ENCODE results near the gene PPP1R14B. TPM values are rescaled to one million over a fixed set of nuclear protein-coding genes. Genes with fewer than 3 reads are reported as not detected.

PPP1R14B gene
- total RNA-seq, 2 experiments from 2014 or later = 96.9 to 105 TPM

- Mint-ChIP-seq H3K4me3 (no peak overlapping the region), H3K27ac (no peak overlapping the region), H3K27me3 (no peaks in the 10 kb centered on the region), H3K9me3 (no peaks in the 10 kb centered on the region), H3K36me3 (ENCODE audit: low read depth) (peaks cover 19% of the 10 kb centered on the region), H3K4me1 (peaks cover 47% of the 10 kb centered on the region)
- ChIA-PET CTCF (interaction anchor here (2.0 kb wide), 1 partner anchor 62 kb away, joined by 5 read pairs; no protein-coding TSS in a partner anchor), POLR2A (interaction anchor here (1.8 to 4.8 kb wide), 3 partner anchors 14 to 33 kb away, joined by 4 to 45 read pairs (median 19); partner anchors contain the start of genes FERMT3, NUDT22 and TRPT1)
- DNase-seq = no peak
Observed at GRCh38 chr11:64238999-64239398, 7.7 kb downstream of the PPP1R14B start.

- POLR2A ChIA-PET = interaction anchor here (1.5 to 4.8 kb wide), 4 partner anchors 12 to 34 kb away, joined by 4 to 45 read pairs (median 14); partner anchors contain the start of genes FERMT3, NUDT22 and TRPT1
Observed at GRCh38 chr11:64238076-64238475, 8.7 kb downstream of the PPP1R14B start.

DNA sequence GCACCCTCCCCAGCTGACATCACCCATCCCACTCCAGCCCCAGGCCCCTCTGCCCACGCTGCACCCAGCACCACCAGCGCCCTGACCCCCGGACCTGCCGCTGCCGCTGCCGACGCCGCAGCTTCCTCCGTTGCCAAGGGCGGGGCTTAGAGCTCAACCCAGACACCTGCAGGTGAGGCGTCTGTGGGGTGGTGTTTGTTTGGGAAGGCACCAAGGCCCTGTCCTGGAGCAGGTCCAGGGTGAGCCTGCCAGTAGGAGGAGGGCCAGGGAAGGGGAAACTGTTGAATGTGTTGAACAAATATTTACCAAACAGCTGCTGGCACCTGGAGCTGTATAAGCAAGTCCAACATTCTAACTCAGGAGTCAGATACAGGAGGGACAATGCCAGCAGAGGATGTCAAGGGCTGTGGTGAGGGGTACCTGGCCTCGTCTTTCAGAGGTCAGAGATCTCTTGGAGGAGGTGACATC is 9.2 kb downstream of the PPP1R14B start:
- no peak overlapping the region for H3K4me3 Mint-ChIP-seq
- H3K27me3 Mint-ChIP-seq = no peaks in the 10 kb centered on the region
- H3K9me3 Mint-ChIP-seq = no peaks in the 10 kb centered on the region
- H3K27ac Mint-ChIP-seq = no peak overlapping the region
- CTCF ChIA-PET = interaction anchor here (1.6 to 2.2 kb wide), 2 partner anchors 31 to 66 kb away, joined by 5 to 10 read pairs; partner anchors contain the start of gene FERMT3
- POLR2A ChIA-PET = interaction anchor here (1.5 to 3.6 kb wide), 2 partner anchors 11 to 30 kb away, joined by 9 to 19 read pairs; partner anchors contain the start of genes FERMT3, NUDT22 and TRPT1
- peaks cover 40% of the 10 kb centered on the region for H3K4me1 Mint-ChIP-seq
- no peak for DNase-seq
- peaks cover 12% of the 10 kb centered on the region for H3K36me3 Mint-ChIP-seq (ENCODE audit: low read depth)

More at GRCh38 chr11:64238076-64238475, 8.7 kb downstream of the PPP1R14B start:
- peak overlapping the region; percentile 48 for H3K27ac Mint-ChIP-seq
- no peaks in the 10 kb centered on the region for H3K9me3 Mint-ChIP-seq
- H3K36me3 Mint-ChIP-seq (ENCODE audit: low read depth) = peaks cover 10% of the 10 kb centered on the region
- no peak overlapping the region for H3K4me3 Mint-ChIP-seq
- H3K4me1 Mint-ChIP-seq = peaks cover 41% of the 10 kb centered on the region
- no peaks in the 10 kb centered on the region for H3K27me3 Mint-ChIP-seq
- DNase-seq = no peak
- CTCF ChIA-PET = no interaction called here

DNA sequence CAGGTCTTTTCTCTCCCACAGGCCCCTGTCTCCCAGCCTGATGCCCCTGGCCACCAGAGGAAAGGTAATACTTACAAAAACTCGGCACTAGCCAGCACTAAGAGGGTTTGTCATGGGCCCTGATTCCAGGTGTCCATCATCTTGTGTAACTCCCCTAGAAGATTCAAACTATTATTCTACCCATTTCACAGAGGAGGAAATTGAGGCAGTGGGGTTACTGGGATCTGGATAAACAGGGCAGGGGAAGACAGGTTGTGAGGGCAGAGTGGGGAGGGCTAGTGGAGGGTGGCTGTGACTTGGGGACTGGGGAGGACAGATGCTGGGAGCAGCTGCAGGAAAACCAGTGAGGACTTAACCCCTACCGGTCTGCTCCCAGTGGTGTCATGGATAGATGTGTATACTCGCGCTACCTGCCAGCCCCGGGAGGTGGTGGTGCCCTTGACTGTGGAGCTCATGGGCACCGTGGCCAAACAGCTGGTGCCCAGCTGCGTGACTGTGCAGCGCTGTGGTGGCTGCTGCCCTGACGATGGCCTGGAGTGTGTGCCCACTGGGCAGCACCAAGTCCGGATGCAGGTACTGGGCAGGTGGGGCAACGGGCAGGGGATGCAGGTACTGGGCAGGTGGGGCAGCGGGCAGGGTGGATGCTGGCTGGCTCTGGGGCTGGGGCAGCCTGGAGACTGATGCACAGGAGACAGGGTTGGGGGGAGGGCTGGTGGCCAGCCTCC is 11.1 kb downstream of the PPP1R14B start:
- H3K27ac Mint-ChIP-seq = no peak overlapping the region
- peaks cover 46% of the 10 kb centered on the region for H3K4me1 Mint-ChIP-seq
- H3K27me3 Mint-ChIP-seq = no peaks in the 10 kb centered on the region
- H3K4me3 Mint-ChIP-seq = peak overlapping the region; percentile 83
- CTCF ChIA-PET = interaction anchor here (1.6 to 2.2 kb wide), 3 partner anchors 15 to 68 kb away, joined by 5 to 10 read pairs (median 5); partner anchors contain the start of gene FERMT3
- H3K36me3 Mint-ChIP-seq (ENCODE audit: low read depth) = peaks cover 12% of the 10 kb centered on the region
- DNase-seq = no peak
- no peaks in the 10 kb centered on the region for H3K9me3 Mint-ChIP-seq
- POLR2A ChIA-PET = interaction anchor here (0.6 to 2.1 kb wide), 7 partner anchors 10 to 900 kb away, joined by 3 to 10 read pairs (median 3); partner anchors contain the start of genes FERMT3, NUDT22, STIP1 and TRPT1

- no peak overlapping the region for H3K27ac Mint-ChIP-seq
- DNase-seq = peak; percentile 65
- H3K27me3 Mint-ChIP-seq = no peaks in the 10 kb centered on the region
- peak overlapping the region; percentile 83 for H3K4me3 Mint-ChIP-seq
- ChIA-PET POLR2A (interaction anchor here (0.5 to 6.7 kb wide), 5 partner anchors 9 to 49 kb away, joined by 3 to 49 read pairs (median 5); partner anchors contain the start of genes FERMT3, FKBP2, NUDT22 and STIP1), CTCF (interaction anchor here (2.0 kb wide), 1 partner anchor 15 kb away, joined by 5 read pairs; no protein-coding TSS in a partner anchor)
- peaks cover 12% of the 10 kb centered on the region for H3K36me3 Mint-ChIP-seq (ENCODE audit: low read depth)
- H3K4me1 Mint-ChIP-seq = peaks cover 43% of the 10 kb centered on the region
- no peaks in the 10 kb centered on the region for H3K9me3 Mint-ChIP-seq
Observed at GRCh38 chr11:64234647-64235379, 11.9 kb downstream of the PPP1R14B start.

GRCh38 chr11:64233913-64234586 is 12.7 kb downstream of the PPP1R14B start, which contains the start of gene VEGFB:
Gene VEGFB (plus strand): TSS chr11:64234584. CDS start chr11:64234834, 250 bp downstream.
- ChIA-PET POLR2A (interaction anchor here (0.7 to 6.7 kb wide), 6 partner anchors 9 to 48 kb away, joined by 3 to 49 read pairs (median 7); partner anchors contain the start of genes FERMT3, FKBP2 and STIP1), CTCF (interaction anchor here (2.0 kb wide), 1 partner anchor 16 kb away, joined by 5 read pairs; no protein-coding TSS in a partner anchor)
- H3K36me3 Mint-ChIP-seq (ENCODE audit: low read depth) = peaks cover 18% of the 10 kb centered on the region
- peak within 1 kb of the TSS; percentile 26 for H3K27ac Mint-ChIP-seq
- peak within 1 kb of the TSS; percentile 83 for H3K4me3 Mint-ChIP-seq
- no peaks in the 10 kb centered on the region for H3K9me3 Mint-ChIP-seq
- H3K27me3 Mint-ChIP-seq = no peaks in the 10 kb centered on the region
- H3K4me1 Mint-ChIP-seq = peaks cover 46% of the 10 kb centered on the region
- peak; percentile 79 for DNase-seq

GRCh38 chr11:64232967-64233315 is 13.8 kb downstream of the PPP1R14B start:
- Mint-ChIP-seq H3K4me1 (peaks cover 48% of the 10 kb centered on the region), H3K27ac (no peak overlapping the region), H3K4me3 (peak overlapping the region; percentile 53)

GRCh38 chr11:64232182-64232966 is 14.4 kb downstream of the PPP1R14B start:
- Mint-ChIP-seq H3K9me3 (no peaks in the 10 kb centered on the region), H3K4me1 (peaks cover 50% of the 10 kb centered on the region), H3K27ac (no peak overlapping the region), H3K27me3 (no peaks in the 10 kb centered on the region), H3K36me3 (ENCODE audit: low read depth) (peaks cover 16% of the 10 kb centered on the region), H3K4me3 (peak overlapping the region; percentile 85)
- DNase-seq = no peak
- ChIA-PET POLR2A (interaction anchor here (1.0 to 6.7 kb wide), 6 partner anchors 8 to 69 kb away, joined by 3 to 49 read pairs (median 4); partner anchors contain the start of genes FERMT3, FKBP2 and STIP1), CTCF (interaction anchor here (0.8 kb wide), 2 partner anchors 28 to 85 kb away, joined by 3 to 5 read pairs; partner anchors contain the start of gene TRMT112)

More at GRCh38 chr11:64232967-64233315, 13.8 kb downstream of the PPP1R14B start:
- ChIA-PET POLR2A (interaction anchor here (1.0 to 6.7 kb wide), 8 partner anchors 9 to 68 kb away, joined by 3 to 49 read pairs (median 4); partner anchors contain the start of genes FERMT3, FKBP2 and STIP1), CTCF (interaction anchor here (0.8 kb wide), 2 partner anchors 29 to 85 kb away, joined by 3 to 5 read pairs; partner anchors contain the start of gene TRMT112)
- no peak for DNase-seq
- peaks cover 19% of the 10 kb centered on the region for H3K36me3 Mint-ChIP-seq (ENCODE audit: low read depth)
- H3K9me3 Mint-ChIP-seq = no peaks in the 10 kb centered on the region
- H3K27me3 Mint-ChIP-seq = no peaks in the 10 kb centered on the region

GRCh38 chr11:64231546-64231945 is 15.2 kb downstream of the PPP1R14B start:
- CTCF ChIA-PET = no interaction called here
- Mint-ChIP-seq H3K9me3 (no peaks in the 10 kb centered on the region), H3K4me3 (peak overlapping the region; percentile 85), H3K4me1 (peaks cover 56% of the 10 kb centered on the region), H3K27ac (no peak overlapping the region), H3K27me3 (no peaks in the 10 kb centered on the region), H3K36me3 (ENCODE audit: low read depth) (peaks cover 14% of the 10 kb centered on the region)
- POLR2A ChIA-PET = interaction anchor here (1.4 to 6.7 kb wide), 4 partner anchors 12 to 73 kb away, joined by 4 to 49 read pairs (median 8); partner anchors contain the start of genes FERMT3, FKBP2 and STIP1
- no peak for DNase-seq

- Mint-ChIP-seq H3K4me3 (peak overlapping the region; percentile 85), H3K27ac (peak overlapping the region; percentile 62), H3K4me1 (peaks cover 56% of the 10 kb centered on the region), H3K36me3 (ENCODE audit: low read depth) (peaks cover 14% of the 10 kb centered on the region), H3K9me3 (no peaks in the 10 kb centered on the region), H3K27me3 (no peaks in the 10 kb centered on the region)
- no peak for DNase-seq
- POLR2A ChIA-PET = interaction anchor here (1.4 to 6.7 kb wide), 4 partner anchors 13 to 87 kb away, joined by 4 to 49 read pairs (median 8); partner anchors contain the start of genes FERMT3, FKBP2, PRDX5 and TRMT112
- CTCF ChIA-PET = interaction anchor here (0.7 kb wide), 1 partner anchor 1390 kb away, joined by 3 read pairs; no protein-coding TSS in a partner anchor
Observed at GRCh38 chr11:64230985-64231365, 15.8 kb downstream of the PPP1R14B start.
